Transverse colon (tissue), 4 donors: ENCODE data around the gene AP1AR. TPM values are rescaled to one million over a fixed set of nuclear protein-coding genes. Genes with fewer than 3 reads are reported as not detected.

Source experiments
- DNase-seq: peaks from one replicate; pipeline ENCODE4 v3.0.0-alpha.2; 2019
- H3K27ac ChIP-seq, 4 donors: fragments of 200-600 bp; sonication (generic); 2 replicates each; pipeline ENCODE4 v1.5.1; 2016 to 2018; ENCODE audit warnings: inconsistent platforms in 4 of 4
- H3K27me3 ChIP-seq: fragments of 200-600 bp; sonication (generic); 2 replicates; pipeline ENCODE4 v1.5.1; 2017; ENCODE audit warnings: inconsistent platforms
- H3K36me3 ChIP-seq, 4 donors: fragments of 200-600 bp; sonication (generic); 2 replicates each; pipeline ENCODE4 v1.5.1; 2017 to 2019; ENCODE audit warnings: inconsistent platforms in 4 of 4
- H3K4me1 ChIP-seq, 4 donors: fragments of 200-600 bp; sonication (generic); 2 replicates each; pipeline ENCODE4 v1.5.1; 2017 to 2020; ENCODE audit warnings: inconsistent platforms in 4 of 4
- H3K4me3 ChIP-seq, 4 donors: fragments of 200-600 bp; sonication (generic); 1 replicate in 1 of 4; 2 replicates in 3 of 4; pipeline versions ENCODE4 v1.5.1 to v1.6.1; 2017 to 2019; ENCODE audit warnings: inconsistent platforms in 4 of 4
- H3K9me3 ChIP-seq, 2 donors: fragments of 200-600 bp; sonication (generic); 2 replicates each; pipeline ENCODE4 v1.5.1; 2017 to 2019; ENCODE audit warnings: inconsistent platforms in 2 of 2
- EP300 ChIP-seq: sonication (generic); formaldehyde crosslinking; IDR thresholded peaks from one replicate; pipeline ENCODE4 v1.6.1; 2017; ENCODE audit warnings: antibody characterized with exemption, low read depth
- POLR2A ChIP-seq: fragments of 450-650 bp; IDR thresholded peaks from one replicate; pipeline ENCODE4 v1.6.1; 2016; ENCODE audit warnings: antibody characterized with exemption, mild to moderate bottlenecking, moderate library complexity
- POLR2AphosphoS5 ChIP-seq, 3 donors: sonication (generic); formaldehyde crosslinking; IDR thresholded peaks; one replicate each; pipeline ENCODE4 v1.6.1; 2016; ENCODE audit warnings: antibody characterized with exemption in 3 of 3
- WGBS, 2 donors: methylation state at CpG; one replicate each; pipeline ENCODE4 v1.1.5; 2018; ENCODE audit warnings: low coverage in 1 of 2; 5-methylcytosine and 5-hydroxymethylcytosine counted together
- in situ Hi-C, 4 donors: fragments of 200-750 bp; cut with MboI; loops; one replicate each; pipeline versions ENCODE4 v1.15.0 to v1.15.1; 2017; ENCODE audit warnings: low sequenced_read_pairs in 3 of 4, low pct_ligation_motif_present in 1 of 4, low pct_unique_long_range_greater_than_20kb in 1 of 4
- intact Hi-C: fragments of 100-400 bp; cut with DNase I; formaldehyde crosslinking; loops from one replicate; pipeline ENCODE4 v1.15.1; 2023; ENCODE audit warnings: low total_unique reads
- total RNA-seq, 4 donors: library from RNA; depleted of rRNA; stranded (reverse); fragments of >200 nt; gene quantifications; one replicate each; pipeline ENCODE4 v1.1.0, GENCODE V29; 2016
- TF ChIP-seq, protein P1 (sequence below), 5 experiments: fragments of 200-600 bp in 3 of 5; fragments of 450-650 bp in 2 of 5; sonication (generic) in 3 of 5; IDR thresholded peaks; 1 replicate in 2 of 5; 2 replicates in 3 of 5; pipeline ENCODE4 v1.5.1; 2016 to 2017; ENCODE audit warnings: antibody characterized with exemption in 5 of 5, inconsistent platforms in 3 of 5, mild to moderate bottlenecking in 2 of 5, moderate library complexity in 1 of 5

AP1AR gene
- total RNA-seq, 4 donors from 2014 or later = 9.8 to 41.8 (median 38.7) TPM

DNA sequence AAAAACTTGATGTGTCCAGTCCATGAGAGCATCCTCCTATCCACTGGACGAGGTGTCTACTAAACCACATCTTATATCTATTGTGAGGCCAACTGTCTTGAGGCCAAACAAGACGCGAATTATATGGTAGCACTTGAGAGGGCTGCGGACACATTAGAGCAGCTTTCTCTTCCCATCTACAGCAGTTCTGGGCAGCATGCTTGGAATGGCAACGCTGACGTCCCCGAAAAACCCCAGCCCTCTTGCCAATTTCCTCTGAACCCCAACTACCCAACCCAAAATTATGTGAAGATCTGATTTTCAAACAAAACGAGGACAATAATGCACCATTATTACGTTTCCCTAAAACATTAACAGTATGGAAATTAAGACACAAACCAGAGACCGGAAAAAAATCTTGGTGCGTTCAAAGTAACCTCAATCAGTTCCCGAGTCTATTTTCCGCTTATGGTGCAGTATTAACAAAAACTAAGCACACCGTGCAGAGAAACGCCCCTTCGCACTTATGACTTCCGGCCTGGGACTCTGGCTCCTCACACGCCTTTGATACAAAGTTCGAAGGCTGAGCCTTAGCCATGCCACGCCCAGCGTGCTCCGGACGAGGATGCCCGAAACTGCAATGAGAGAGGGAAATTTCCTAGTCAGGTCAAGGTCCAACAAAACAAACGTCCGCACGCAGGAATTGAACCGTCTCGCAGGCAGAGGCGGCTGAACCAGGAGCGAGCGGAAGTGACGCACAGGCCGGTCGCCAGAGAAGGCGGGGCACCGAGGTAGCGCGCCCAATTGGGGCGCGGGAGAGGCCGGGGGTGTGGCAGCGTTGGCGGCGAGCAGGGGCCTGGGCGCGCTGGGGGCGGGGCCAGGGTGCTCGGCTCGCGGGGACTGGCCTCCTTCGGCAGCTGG is 458 bp upstream of the AP1AR start:
- Histone ChIP-seq H3K4me1 (peaks cover 0 to 35% (median 18%) of the 10 kb centered on the region in 4 donors), H3K36me3 (no peaks in the 10 kb centered on the region), H3K27me3 (no peaks in the 10 kb centered on the region), H3K9me3 (no peaks in the 10 kb centered on the region), H3K4me3 (peak overlapping the region; percentile 68 to 90 (median 75)), H3K27ac (peak overlapping the region; percentile 95 to 100 (median 98))
- intact Hi-C loops (no loop called here), in situ Hi-C loops (loop anchor here in 3 of 4 donors (5.0 to 25.0 kb wide), 5 partner anchors 54 to 406 kb away; partner anchors contain the start of genes LARP7 (in 1 of the 3), TIFA (in 1 of the 3) and ZGRF1 (in 1 of the 3))
- TF ChIP-seq POLR2A = no peak
- no peak for TF ChIP-seq EP300
- peak in 1 of 3 donors; percentile 2 for TF ChIP-seq POLR2AphosphoS5 (IDR thresholded peaks at IDR 0.05)
- whole genome bisulfite sequencing, 2 donors = 0 to 3% methylated on average over 7 to 47 of the region's 52 CpGs
- peak; percentile 99 for DNase-seq

DNA sequence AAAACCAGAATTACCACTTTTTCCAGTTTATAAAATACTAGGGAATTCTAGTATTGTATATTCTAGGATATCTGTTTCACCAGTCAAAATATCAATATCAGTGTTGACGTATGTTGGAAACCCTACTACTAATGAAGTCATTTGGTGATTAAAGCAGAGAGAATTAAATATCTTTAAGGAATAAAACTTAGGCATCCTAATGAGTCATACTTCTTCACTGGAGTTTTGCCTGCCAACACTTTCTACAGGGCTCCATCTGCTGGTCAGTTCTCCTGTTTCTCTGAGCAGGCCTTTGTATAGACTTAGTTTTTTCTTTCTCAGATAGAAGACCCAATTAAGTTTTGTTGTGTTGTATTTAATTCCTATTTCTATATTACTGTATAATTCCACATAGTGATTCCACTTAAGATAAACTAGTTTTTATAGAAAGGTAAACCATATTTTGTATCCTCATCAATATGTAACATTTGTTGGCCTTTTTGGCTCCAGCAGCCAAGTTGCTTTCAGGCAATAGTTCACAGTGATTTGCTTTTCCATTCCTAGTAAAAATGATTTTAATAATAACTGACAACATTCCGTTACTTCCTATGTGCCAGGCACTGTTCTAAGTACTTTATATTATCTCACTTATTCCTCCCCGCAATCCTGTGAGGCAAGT is 3.5 kb downstream of the AP1AR start:
- TF ChIP-seq POLR2A = no peak
- TF ChIP-seq, protein P1, sequence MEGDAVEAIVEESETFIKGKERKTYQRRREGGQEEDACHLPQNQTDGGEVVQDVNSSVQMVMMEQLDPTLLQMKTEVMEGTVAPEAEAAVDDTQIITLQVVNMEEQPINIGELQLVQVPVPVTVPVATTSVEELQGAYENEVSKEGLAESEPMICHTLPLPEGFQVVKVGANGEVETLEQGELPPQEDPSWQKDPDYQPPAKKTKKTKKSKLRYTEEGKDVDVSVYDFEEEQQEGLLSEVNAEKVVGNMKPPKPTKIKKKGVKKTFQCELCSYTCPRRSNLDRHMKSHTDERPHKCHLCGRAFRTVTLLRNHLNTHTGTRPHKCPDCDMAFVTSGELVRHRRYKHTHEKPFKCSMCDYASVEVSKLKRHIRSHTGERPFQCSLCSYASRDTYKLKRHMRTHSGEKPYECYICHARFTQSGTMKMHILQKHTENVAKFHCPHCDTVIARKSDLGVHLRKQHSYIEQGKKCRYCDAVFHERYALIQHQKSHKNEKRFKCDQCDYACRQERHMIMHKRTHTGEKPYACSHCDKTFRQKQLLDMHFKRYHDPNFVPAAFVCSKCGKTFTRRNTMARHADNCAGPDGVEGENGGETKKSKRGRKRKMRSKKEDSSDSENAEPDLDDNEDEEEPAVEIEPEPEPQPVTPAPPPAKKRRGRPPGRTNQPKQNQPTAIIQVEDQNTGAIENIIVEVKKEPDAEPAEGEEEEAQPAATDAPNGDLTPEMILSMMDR (IDR thresholded peaks at IDR 0.05) = peak; percentile 69 to 82 (median 74)
- H3K27me3 ChIP-seq = no peaks in the 10 kb centered on the region

DNA sequence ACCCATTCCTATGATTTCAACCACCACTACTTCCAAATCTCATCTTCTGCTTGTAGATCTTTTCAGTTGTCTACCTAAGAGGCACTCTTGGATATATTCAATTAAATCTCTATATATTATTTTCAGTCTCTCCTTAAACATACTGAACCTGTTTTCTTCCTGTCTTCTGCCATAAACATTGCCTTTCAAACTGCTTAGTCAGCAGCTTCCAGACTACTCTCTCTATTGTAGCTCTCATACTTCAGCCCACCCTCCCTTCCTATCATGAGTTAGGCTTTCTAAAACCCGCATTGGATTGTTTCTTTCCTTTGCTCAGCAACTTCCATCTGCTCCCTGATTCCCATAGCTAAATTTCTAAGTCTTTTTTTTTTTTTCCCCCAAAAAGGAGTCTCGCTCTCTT is 4.5 kb downstream of the AP1AR start:
- no peak for DNase-seq
- in situ Hi-C loops = loop anchor here in 2 of 4 donors (10.0 to 25.0 kb wide), 4 partner anchors 49 to 401 kb away; partner anchors contain the start of genes LARP7 (in 1 of the 2), TIFA (in 1 of the 2) and ZGRF1 (in 1 of the 2)
- no peak for TF ChIP-seq POLR2AphosphoS5 (IDR thresholded peaks at IDR 0.05)
- TF ChIP-seq, protein P1 (IDR thresholded peaks at IDR 0.05) = no peak
- no peak for TF ChIP-seq EP300
- no peak for TF ChIP-seq POLR2A
- H3K4me3 ChIP-seq = no peak overlapping the region
- H3K36me3 ChIP-seq = no peaks in the 10 kb centered on the region
- intact Hi-C loops = no loop called here
- WGBS, 2 donors = 92% methylated on average over 2 of the region's 2 CpGs; no CpG with 5 or more reads in 1 of the 2 donors
- H3K27me3 ChIP-seq = no peaks in the 10 kb centered on the region
- H3K9me3 ChIP-seq = no peaks in the 10 kb centered on the region
- H3K4me1 ChIP-seq = peaks cover 0 to 24% (median 13%) of the 10 kb centered on the region in 4 donors
- no peak overlapping the region for H3K27ac ChIP-seq

More for the DNA sequence above, 3.5 kb downstream of the AP1AR start:
- DNase-seq = peak; percentile 76
- WGBS, 2 donors = 53 to 54% methylated on average over 3 of the region's 3 CpGs
- H3K27ac ChIP-seq = no peak overlapping the region
- intact Hi-C loops = loop anchor here (2.0 kb wide), 1 partner anchor 134 kb away; no protein-coding TSS in a partner anchor
- H3K36me3 ChIP-seq = no peaks in the 10 kb centered on the region
- H3K4me3 ChIP-seq = no peak overlapping the region
- in situ Hi-C loops = loop anchor here in 3 of 4 donors (5.0 to 25.0 kb wide), 5 partner anchors 50 to 402 kb away; partner anchors contain the start of genes LARP7 (in 1 of the 3), TIFA (in 1 of the 3) and ZGRF1 (in 1 of the 3)
- H3K4me1 ChIP-seq = peaks cover 0 to 32% (median 18%) of the 10 kb centered on the region in 4 donors
- H3K9me3 ChIP-seq = no peaks in the 10 kb centered on the region

DNA sequence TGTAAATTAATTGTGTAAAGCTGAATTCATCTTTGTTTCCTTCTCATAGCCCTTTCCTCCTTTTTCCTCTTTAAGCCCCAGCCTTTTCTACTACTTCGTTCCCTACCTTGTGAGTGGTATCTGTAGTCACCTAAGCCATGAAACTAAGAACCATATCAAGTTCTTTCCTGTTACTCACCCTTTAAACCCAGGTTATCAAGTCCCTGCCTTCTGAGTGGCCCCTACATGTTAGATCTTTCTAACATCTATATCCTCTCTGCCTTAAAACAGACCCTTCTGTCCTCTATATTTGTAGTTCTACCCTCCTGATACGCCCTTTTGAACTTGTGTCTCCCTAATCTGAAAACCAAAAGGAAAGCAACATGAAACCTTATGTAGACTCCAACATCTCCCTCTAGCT is 7.2 kb downstream of the AP1AR start:
- in situ Hi-C loops (loop anchor here in 2 of 4 donors (10.0 to 25.0 kb wide), 4 partner anchors 46 to 398 kb away; partner anchors contain the start of genes LARP7 (in 1 of the 2), TIFA (in 1 of the 2) and ZGRF1 (in 1 of the 2)), intact Hi-C loops (no loop called here)
- Histone ChIP-seq H3K36me3 (peaks cover 0 to 3% (median 0%) of the 10 kb centered on the region in 4 donors), H3K9me3 (no peaks in the 10 kb centered on the region), H3K4me3 (no peak overlapping the region), H3K27ac (no peak overlapping the region), H3K27me3 (no peaks in the 10 kb centered on the region), H3K4me1 (peaks cover 0 to 11% (median 5%) of the 10 kb centered on the region in 4 donors)
- TF ChIP-seq EP300 = no peak
- TF ChIP-seq POLR2A = no peak
- no peak for TF ChIP-seq POLR2AphosphoS5 (IDR thresholded peaks at IDR 0.05)
- TF ChIP-seq, protein P1 (IDR thresholded peaks at IDR 0.05) = no peak
- no peak for DNase-seq
- 96 to 100% methylated on average over 2 of the region's 2 CpGs for WGBS, 2 donors
